Activated CD4-positive, alpha-beta T cell treated with anti-CD3 and anti-CD28 coated beads, Interleukin-2, amount 10 ng/mL, durations not matched to agents 7 days and 5 days (primary cell): ENCODE results near the gene CFAP46. TPM values are rescaled to one million over a fixed set of nuclear protein-coding genes. Genes with fewer than 3 reads are reported as not detected.

ENCODE experiments used
- CTCF ChIA-PET: fragments of 350-600 bp; sonication (Branson Sonifier 250); formaldehyde crosslinking; loops from one replicate; lab custom pipeline; 2021; ENCODE audit warnings: antibody characterized with exemption; lab: Charles Lee
- POLR2A ChIA-PET: fragments of 350-600 bp; sonication (Branson Sonifier 250); formaldehyde crosslinking; loops from one replicate; lab custom pipeline; 2021; ENCODE audit warnings: antibody characterized with exemption; lab: Charles Lee
- DNase-seq: peaks from one replicate; pipeline ENCODE4 v3.0.0-alpha.2; 2020
- H3K27ac Mint-ChIP-seq: one replicate; pipeline ENCODE4 v1.8.0; 2021; ENCODE audit warnings: mild to moderate bottlenecking, moderate library complexity, mixed read lengths
- H3K27me3 Mint-ChIP-seq: one replicate; pipeline ENCODE4 v1.8.0; 2021; ENCODE audit warnings: mixed read lengths
- H3K36me3 Mint-ChIP-seq: one replicate; pipeline ENCODE4 v1.8.0; 2021; ENCODE audit warnings: low read depth, mixed read lengths
- H3K4me1 Mint-ChIP-seq: one replicate; pipeline ENCODE4 v1.8.0; 2021; ENCODE audit warnings: mixed read lengths
- H3K4me3 Mint-ChIP-seq: one replicate; pipeline ENCODE4 v1.8.0; 2021; ENCODE audit warnings: mild to moderate bottlenecking, moderate library complexity, mixed read lengths
- H3K9me3 Mint-ChIP-seq: one replicate; pipeline ENCODE4 v1.8.0; 2021; ENCODE audit warnings: mixed read lengths
- total RNA-seq, 2 experiments: library from RNA; stranded (reverse); gene quantifications; one replicate each; pipeline ENCODE4 v1.2.3, GENCODE V29; 2021

CFAP46 gene
- total RNA-seq, 2 experiments from 2014 or later, result not detected

DNA sequence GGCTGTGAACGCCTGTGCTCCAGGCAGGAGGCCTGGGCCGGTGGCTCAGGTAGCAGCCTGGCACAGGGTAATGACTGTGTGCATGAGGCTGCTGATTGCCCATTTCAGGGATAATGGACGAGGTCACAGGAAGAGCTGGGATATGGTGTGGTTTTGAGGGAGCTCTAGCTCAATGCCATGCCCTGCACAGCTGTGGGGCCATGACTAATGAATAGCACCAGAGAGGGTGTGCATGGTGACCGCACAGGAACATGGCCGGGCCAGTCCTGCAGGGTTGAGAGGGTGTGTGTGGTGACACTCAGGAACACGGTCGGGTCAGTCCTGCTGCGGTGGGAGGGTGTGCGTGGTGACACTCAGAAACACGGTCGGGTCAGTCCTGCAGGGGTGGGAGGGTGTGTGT is 178.3 kb downstream of the CFAP46 start:
- Mint-ChIP-seq H3K27me3 (no peaks in the 10 kb centered on the region), H3K9me3 (no peaks in the 10 kb centered on the region), H3K27ac (no peak overlapping the region), H3K4me1 (no peaks in the 10 kb centered on the region), H3K36me3 (peaks cover 4% of the 10 kb centered on the region), H3K4me3 (no peak overlapping the region)
- DNase-seq, result no peak
- POLR2A ChIA-PET, result no interaction called here
- CTCF ChIA-PET, result no interaction called here

DNA sequence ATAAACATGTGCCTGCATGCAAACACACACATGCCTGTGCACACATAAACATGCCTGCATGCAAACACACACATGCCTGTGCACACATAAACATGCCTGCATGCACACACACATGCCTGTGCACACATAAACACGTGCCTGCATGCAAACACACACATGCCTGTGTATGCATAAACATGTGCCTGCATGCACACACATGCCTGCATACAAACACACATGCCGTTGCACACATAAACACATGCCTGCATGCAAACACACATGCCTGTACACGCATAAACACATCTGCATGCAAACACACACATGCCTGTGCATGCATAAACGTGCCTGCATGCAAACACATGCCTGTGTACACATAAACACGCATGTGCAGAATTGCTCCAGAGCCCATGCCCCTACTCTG is 178.8 kb downstream of the CFAP46 start:
- ChIA-PET POLR2A (no interaction called here), CTCF (no interaction called here)
- Mint-ChIP-seq H3K36me3 (peaks cover 2% of the 10 kb centered on the region), H3K4me3 (no peak overlapping the region), H3K27ac (no peak overlapping the region), H3K9me3 (no peaks in the 10 kb centered on the region), H3K27me3 (no peaks in the 10 kb centered on the region), H3K4me1 (no peaks in the 10 kb centered on the region)
- DNase-seq, result no peak

DNA sequence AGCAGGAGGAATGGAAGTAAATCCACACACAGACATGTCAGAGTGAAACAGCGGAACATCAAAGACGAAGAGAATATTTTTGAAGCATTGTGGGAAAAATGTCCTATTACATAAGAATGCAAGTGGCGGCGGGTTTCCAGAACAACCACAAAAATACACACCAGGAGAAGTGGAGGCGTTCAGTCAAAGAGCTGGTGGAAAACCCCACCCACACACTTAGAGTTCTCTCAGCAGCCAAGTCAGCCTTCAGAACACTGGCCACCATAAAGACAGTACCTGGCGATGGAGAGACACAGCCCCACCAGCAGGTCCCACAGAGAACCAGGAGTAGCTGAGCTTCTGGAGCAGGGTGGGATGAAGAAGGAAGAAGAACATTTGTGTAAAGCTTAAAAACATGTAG is 180.1 kb downstream of the CFAP46 start:
- Mint-ChIP-seq H3K27ac (no peak overlapping the region), H3K4me3 (no peak overlapping the region), H3K27me3 (no peaks in the 10 kb centered on the region), H3K9me3 (no peaks in the 10 kb centered on the region), H3K4me1 (no peaks in the 10 kb centered on the region), H3K36me3 (no peaks in the 10 kb centered on the region)
- CTCF ChIA-PET, result no interaction called here
- POLR2A ChIA-PET, result interaction anchor here (0.7 kb wide), 1 partner anchor 55 kb away, joined by 4 read pairs; no protein-coding TSS in a partner anchor
- no peak for DNase-seq

DNA sequence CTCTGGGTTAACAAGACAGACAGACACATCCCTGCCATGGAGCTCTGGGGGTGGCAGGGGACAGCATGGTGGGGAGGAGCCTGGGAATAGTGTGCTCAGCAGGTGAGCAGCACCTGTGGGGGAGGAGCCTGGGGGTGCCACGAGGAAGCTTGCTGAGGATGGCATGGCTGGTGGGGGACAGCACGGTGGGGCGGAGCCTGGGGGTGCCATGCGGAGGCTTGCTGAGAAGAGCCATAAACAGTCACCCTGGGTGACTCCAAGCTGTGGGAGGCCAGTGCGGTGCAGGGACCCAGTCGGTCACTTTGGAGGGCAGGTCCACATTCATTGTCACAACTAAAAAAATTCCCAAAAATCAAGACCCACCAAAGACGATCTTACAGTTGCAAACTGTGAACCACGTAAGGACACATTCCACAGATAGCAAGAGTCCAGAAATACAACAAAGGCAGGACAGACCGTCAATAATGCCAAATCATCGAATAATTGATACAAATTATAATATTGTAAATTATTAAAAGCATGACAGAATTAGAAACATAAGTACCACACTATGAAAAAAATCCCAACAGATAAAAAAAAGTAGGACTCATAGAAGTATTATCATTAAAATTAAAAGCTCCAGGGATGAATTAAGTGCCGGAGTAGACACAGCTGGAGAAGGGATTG is 180.8 kb downstream of the CFAP46 start:
- no peaks in the 10 kb centered on the region for H3K9me3 Mint-ChIP-seq

DNA sequence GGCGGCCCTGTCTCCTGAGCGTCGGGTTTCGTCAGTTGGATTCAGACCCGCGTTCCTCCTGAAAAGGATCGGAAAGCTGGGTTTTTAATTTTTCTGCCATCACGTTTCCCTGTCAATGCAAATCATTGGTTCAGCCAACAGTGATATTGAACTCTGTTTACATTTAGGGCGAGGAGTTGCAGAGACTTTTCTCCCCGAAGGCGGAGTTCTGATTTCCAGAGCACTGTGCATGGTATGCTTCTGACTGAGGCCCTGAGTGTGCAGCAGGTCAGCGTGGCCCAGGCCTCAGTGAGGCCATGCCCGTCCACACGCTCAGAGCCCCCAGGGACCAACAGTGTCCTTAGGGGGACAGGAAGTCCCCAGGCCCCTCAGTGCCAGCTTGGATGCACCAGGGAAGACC is 183.5 kb downstream of the CFAP46 start:
- ChIA-PET POLR2A (no interaction called here), CTCF (no interaction called here)
- Mint-ChIP-seq H3K4me1 (no peaks in the 10 kb centered on the region), H3K27ac (no peak overlapping the region), H3K27me3 (no peaks in the 10 kb centered on the region), H3K9me3 (peaks cover 14% of the 10 kb centered on the region), H3K36me3 (peaks cover 17% of the 10 kb centered on the region), H3K4me3 (no peak overlapping the region)
- no peak for DNase-seq

More for the DNA sequence above, 180.8 kb downstream of the CFAP46 start:
- Mint-ChIP-seq H3K36me3 (peaks cover 1% of the 10 kb centered on the region), H3K4me1 (no peaks in the 10 kb centered on the region), H3K27ac (no peak overlapping the region), H3K4me3 (no peak overlapping the region), H3K27me3 (no peaks in the 10 kb centered on the region)
- DNase-seq, result no peak
- POLR2A ChIA-PET, result no interaction called here
- CTCF ChIA-PET, result interaction anchor here (0.7 kb wide), 1 partner anchor 36 kb away, joined by 6 read pairs; no protein-coding TSS in a partner anchor

Other genes with a start within 250 kb of the CFAP46 start
- gene NKX6-2, start 156.4 kb downstream of the CFAP46 start, total RNA-seq, result not detected
- gene ADGRA1, start 145.4 kb upstream of the CFAP46 start, total RNA-seq, result not detected
- gene KNDC1, start 217.6 kb upstream of the CFAP46 start, total RNA-seq, result under 1 TPM; 0.07 to 0.08 TPM